Activated T-cell treated with anti-CD3 and anti-CD28 coated beads, Interleukin-2, amount 50 U/mL, for 72 hours (primary cell): ENCODE results near the gene MACROH2A1. TPM values are rescaled to one million over a fixed set of nuclear protein-coding genes. Genes with fewer than 3 reads are reported as not detected.

Source experiments
- ATAC-seq, 2 donors: fragments of 150-1000 bp; cut with Tn5 transposase; replicated peaks in 1 of 2; 2 replicates each; pipeline ENCODE4 v1.10.0; 2021; ENCODE audit warnings: moderate library complexity in 2 of 2, mild to moderate bottlenecking in 1 of 2
- DNase-seq, 2 donors: peaks; one replicate each; pipeline ENCODE4 v3.0.0; 2021 to 2022; ENCODE audit warnings: mixed read lengths in 1 of 2
- H3K27ac Mint-ChIP-seq: one replicate; pipeline ENCODE4 v1.8.0; 2022; ENCODE audit warnings: mild to moderate bottlenecking, moderate library complexity, mixed read lengths
- H3K27me3 Mint-ChIP-seq: one replicate; pipeline ENCODE4 v1.8.0; 2022; ENCODE audit warnings: low read depth, mixed read lengths
- H3K36me3 Mint-ChIP-seq, 2 donors: one replicate each; pipeline ENCODE4 v1.8.0; 2022; ENCODE audit warnings: mixed read lengths in 2 of 2, mild to moderate bottlenecking in 1 of 2; ENCODE audit not compliant: insufficient read depth in 2 of 2
- H3K4me1 Mint-ChIP-seq: one replicate; pipeline ENCODE4 v1.8.0; 2022; ENCODE audit warnings: low read depth, mixed read lengths
- H3K4me3 Mint-ChIP-seq, 2 donors: one replicate each; pipeline ENCODE4 v1.8.0; 2022; ENCODE audit warnings: mild to moderate bottlenecking in 2 of 2, mixed read lengths in 2 of 2, moderate library complexity in 2 of 2
- H3K9me3 Mint-ChIP-seq, 2 donors: one replicate each; pipeline ENCODE4 v1.8.0; 2022; ENCODE audit warnings: mixed read lengths in 2 of 2
- total RNA-seq, 2 donors: library from RNA; stranded (reverse); gene quantifications; one replicate each; pipeline ENCODE4 v1.2.3, GENCODE V29; 2022

Gene MACROH2A1
- total RNA-seq, 2 donors from 2014 or later: 136 to 140 TPM

DNA sequence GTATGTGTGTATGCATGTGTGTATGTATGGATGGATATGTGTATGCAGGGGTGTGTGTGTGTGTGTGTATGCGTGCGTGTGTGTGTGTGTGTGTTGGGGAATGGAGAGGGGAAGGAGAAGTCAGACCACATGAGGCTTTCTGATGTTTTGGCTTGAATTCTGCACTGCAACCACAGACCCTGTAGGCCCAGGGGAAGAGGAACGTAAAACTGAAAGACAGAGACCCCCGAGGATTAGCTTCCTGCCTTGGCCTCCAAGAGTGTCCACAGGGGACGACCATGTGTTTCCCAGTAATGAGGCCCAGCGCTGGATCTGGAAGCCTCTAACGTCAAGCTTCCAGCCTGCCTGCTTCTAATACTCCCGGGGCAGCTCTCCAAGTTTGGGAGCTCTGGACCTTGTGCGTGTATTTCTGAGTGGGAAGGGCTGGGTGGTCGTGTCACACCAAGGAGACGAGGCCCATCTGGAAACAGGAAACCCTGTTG, 42.4 kb upstream of the MACROH2A1 start:
- DNase-seq (no peak), ATAC-seq (no peak)
- Mint-ChIP-seq H3K4me1 (no peaks in the 10 kb centered on the region), H3K4me3 (no peak overlapping the region), H3K36me3 (no peaks in the 10 kb centered on the region), H3K27ac (no peak overlapping the region), H3K27me3 (peaks cover 9% of the 10 kb centered on the region), H3K9me3 (no peaks in the 10 kb centered on the region)

DNA sequence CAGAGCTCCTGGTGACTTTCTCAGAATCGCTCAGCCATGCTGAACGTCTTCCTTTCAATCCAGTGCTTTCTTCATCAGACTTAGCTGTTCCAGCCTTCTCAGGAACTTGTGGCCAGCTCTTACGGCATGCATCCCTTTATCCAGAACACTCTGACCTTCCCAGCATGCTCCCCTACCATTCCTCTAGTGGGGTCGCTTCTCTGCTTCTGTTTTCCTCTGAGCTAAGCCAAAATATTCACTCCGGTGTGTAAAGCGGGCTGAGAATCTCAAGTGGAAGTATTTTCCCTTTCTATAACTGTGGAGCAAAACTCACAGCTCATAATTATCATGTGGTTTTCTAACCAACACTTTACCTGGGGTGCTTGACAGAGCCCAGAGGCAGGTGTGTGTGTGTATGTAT, 41.9 kb upstream of the MACROH2A1 start:
- ATAC-seq: no peak
- no peaks in the 10 kb centered on the region for H3K4me1 Mint-ChIP-seq
- peaks cover 13% of the 10 kb centered on the region for H3K27me3 Mint-ChIP-seq
- H3K9me3 Mint-ChIP-seq: no peaks in the 10 kb centered on the region
- no peak overlapping the region for H3K4me3 Mint-ChIP-seq
- no peak overlapping the region for H3K27ac Mint-ChIP-seq
- no peaks in the 10 kb centered on the region for H3K36me3 Mint-ChIP-seq
- no peak for DNase-seq

DNA sequence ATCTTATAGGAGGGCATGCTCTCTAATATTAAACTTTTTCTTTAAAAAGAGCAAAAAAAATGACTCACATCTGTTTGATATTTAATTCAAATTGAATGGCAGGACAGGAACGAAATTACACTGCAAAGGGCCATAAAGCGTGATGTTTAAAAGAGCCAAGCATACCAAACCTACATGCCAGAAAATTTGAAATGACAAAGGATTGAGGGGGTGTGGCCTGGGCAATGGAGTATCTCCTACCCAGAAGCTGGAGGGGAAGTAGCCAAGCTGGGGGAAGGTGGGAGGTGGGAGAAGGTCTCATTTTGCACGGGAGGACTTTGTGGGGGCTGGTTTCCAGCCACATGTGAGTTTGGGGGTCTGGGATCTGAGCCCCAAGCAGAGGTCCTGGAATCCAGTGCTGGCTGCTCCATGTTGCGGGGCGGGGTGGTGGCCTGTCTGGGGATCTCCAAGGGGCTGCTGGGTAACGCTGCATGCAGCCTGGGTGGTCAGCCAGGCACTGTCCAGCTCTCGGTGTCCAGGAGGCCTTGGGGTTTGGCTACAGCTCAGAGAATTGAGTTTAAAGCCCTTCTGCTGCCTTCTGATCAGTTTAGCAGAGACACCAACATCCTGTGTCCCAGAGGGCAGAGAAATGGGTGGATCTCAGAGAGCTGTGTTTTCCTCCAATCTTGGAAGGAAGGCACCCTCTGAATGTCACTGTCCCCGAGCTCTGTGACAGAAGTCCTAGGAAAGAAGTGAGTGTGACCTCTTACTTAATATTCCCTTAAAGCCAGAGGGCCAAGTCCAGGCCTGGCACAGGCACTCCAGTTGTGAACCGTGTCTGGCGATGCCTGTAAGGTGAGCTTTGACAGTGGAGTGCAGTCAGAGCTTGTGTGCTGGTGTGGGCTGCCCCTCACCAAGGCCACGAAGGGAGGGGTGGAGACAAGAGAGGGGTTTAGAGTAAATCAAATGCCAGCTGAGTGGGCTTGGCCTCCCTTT, 40.5 kb upstream of the MACROH2A1 start:
- Mint-ChIP-seq H3K4me3 (no peak overlapping the region), H3K27ac (no peak overlapping the region), H3K4me1 (no peaks in the 10 kb centered on the region), H3K27me3 (peaks cover 13% of the 10 kb centered on the region), H3K9me3 (no peaks in the 10 kb centered on the region), H3K36me3 (no peaks in the 10 kb centered on the region)
- DNase-seq (no peak), ATAC-seq (no peak)

DNA sequence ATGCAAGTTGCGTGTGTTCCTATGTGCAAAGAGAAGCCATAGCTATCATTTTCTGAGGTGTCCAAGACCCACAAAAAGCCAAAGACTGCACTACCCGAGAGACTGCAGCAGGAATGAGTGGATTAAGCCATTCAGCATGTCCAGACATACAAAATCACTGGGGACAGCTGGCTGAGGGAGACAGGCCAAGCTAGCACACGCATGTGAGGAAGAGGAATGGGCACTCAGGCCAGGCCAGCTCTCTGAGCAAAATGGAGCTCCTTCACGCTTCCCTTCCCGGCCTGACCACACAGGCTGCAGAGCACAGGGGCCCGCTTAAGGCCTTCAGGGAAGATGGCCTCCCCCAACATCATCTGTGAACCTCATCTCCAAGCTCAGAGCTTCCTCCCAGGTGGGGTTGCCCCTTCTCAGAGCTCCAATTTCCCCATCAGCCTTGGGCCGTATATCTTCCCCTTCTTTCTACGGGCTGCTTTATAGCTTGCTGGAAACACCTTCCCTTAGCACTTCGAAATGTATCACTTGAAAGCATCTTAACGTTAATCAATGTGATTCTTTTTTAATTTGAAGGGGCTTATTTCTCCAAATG, 39.7 kb upstream of the MACROH2A1 start:
- Mint-ChIP-seq H3K27me3 (peaks cover 13% of the 10 kb centered on the region), H3K4me3 (no peak overlapping the region), H3K27ac (no peak overlapping the region), H3K9me3 (no peaks in the 10 kb centered on the region), H3K36me3 (no peaks in the 10 kb centered on the region), H3K4me1 (no peaks in the 10 kb centered on the region)
- no peak for ATAC-seq
- DNase-seq: no peak

DNA sequence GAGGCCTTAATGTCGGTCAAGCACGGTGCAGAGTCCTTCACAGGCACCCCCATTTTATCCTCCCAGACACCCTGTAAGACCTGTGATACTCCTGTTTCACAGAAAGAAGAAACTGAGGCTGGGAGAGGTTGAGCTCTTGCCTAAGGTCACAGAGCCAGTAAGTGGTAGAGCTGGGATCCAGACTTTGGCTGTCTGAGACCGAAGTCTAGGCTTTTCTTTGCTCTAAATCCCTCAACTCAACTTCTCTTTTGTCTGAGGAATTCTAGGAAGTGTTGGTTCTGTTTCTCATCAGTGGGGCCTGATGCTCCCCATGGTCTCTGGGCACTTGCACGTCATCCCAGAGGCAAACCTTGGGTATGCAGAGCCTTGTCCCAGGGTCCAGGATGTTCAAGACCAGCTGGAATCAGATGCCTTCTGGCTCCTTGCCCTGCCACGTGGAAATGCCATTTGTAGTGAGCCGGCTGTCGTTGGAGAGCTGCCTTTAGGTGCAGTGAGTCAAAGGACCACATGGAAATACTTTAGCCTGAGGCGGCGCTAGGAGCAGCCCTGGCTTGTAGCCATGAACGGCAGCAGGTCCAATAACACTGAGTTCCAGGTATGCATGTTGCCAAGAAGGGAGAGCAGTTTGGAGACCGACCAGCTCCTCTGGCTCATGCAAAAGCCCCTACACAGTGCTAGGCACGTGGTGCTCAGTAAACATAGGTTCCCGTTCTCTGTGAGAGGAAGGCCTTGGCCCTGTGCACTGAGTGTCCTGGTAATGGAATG, 38.9 kb upstream of the MACROH2A1 start:
- Mint-ChIP-seq H3K36me3 (no peaks in the 10 kb centered on the region), H3K27ac (no peak overlapping the region), H3K27me3 (peaks cover 13% of the 10 kb centered on the region), H3K4me1 (no peaks in the 10 kb centered on the region), H3K4me3 (no peak overlapping the region), H3K9me3 (no peaks in the 10 kb centered on the region)
- ATAC-seq (no peak), DNase-seq (no peak)

DNA sequence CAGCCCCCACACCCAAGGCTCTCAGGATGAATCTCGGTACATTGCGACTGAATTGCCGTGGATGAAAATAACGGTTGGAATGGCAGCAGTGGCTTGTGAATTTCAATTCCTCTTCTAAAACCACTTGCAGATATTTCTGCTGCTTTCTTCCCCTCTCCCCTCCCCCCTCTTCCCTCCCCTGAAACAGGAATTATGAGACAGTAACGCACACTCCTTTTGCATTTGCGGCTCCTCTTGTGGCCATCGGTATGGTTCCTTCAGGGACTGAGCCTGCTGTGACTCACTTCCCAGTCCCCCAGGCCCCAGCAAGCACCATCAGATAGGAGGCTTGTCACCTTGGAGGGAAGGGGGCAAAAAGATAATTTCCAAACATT, 38.4 kb upstream of the MACROH2A1 start:
- ATAC-seq: no peak
- no peak overlapping the region for H3K4me3 Mint-ChIP-seq
- no peaks in the 10 kb centered on the region for H3K9me3 Mint-ChIP-seq
- peaks cover 13% of the 10 kb centered on the region for H3K27me3 Mint-ChIP-seq
- no peak for DNase-seq
- H3K36me3 Mint-ChIP-seq: no peaks in the 10 kb centered on the region
- no peaks in the 10 kb centered on the region for H3K4me1 Mint-ChIP-seq
- no peak overlapping the region for H3K27ac Mint-ChIP-seq

DNA sequence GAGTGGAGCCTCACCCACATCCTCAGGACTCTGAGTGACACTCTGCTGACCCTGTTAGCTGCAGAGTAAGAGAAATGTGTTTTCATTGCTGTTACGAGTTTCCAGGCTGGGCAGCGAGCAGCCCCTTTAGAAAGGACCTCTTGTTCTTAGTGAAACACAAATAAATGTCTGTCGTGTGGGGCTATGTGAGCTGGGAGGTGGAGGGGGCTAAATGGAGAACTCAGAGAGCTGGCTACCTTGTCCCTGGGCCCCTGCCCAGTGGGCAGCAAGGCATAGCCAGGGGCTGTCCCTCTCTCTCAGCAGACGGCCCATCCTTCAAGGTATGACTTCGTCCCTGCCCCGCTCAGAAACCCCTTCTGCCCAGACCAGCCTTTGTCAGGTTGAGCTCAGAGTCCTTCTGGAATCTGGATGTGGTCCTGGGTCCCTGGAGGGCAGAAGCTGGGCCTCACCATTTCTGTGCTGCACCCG, 38.0 kb upstream of the MACROH2A1 start:
- Mint-ChIP-seq H3K9me3 (no peaks in the 10 kb centered on the region), H3K36me3 (no peaks in the 10 kb centered on the region), H3K27ac (no peak overlapping the region), H3K27me3 (peaks cover 13% of the 10 kb centered on the region), H3K4me3 (no peak overlapping the region), H3K4me1 (no peaks in the 10 kb centered on the region)
- no peak for ATAC-seq
- DNase-seq: no peak

DNA sequence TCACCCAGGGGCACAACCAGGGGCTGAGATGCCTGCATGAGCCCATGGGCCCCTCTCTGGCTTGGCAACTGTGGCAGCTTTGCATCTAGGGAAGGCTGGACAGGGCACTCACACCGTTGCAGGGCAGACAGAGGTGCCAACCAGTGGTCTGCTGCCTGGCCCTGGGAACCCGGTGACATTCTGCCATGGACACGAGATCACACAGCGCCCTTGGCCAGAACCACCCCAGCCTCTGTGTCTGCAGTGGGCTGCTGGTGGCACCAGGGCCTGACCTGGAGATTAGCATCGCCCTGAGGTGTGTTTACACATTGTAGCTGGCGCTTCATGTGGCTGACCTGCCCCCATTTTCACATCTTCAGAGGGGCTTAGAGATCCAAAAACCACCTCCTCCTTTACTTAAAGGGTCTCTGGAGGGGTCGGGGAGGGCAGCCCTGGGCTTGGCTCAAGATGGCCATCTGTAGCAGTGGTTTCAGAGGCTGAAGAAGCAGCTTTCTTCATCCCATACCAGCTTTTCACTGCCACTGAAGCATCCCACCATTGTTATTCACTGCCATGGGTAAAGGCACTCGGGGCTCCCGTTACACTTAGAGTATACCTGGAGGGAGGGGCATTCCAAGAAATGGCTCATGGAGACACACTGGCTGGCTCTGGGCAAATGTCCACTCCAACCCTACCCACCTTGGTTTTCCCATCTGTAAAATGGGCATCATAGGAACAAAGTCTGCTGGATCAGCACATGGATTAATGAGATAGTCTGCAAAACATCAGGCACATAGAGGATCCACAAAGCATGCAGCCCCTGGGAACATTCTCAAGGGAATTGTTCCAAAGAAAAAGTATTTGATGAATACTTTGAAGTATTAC, 36.7 kb upstream of the MACROH2A1 start:
- Mint-ChIP-seq H3K9me3 (no peaks in the 10 kb centered on the region), H3K4me1 (no peaks in the 10 kb centered on the region), H3K27ac (no peak overlapping the region), H3K4me3 (no peak overlapping the region), H3K36me3 (no peaks in the 10 kb centered on the region), H3K27me3 (peaks cover 7% of the 10 kb centered on the region)
- ATAC-seq (no peak), DNase-seq (no peak)

DNA sequence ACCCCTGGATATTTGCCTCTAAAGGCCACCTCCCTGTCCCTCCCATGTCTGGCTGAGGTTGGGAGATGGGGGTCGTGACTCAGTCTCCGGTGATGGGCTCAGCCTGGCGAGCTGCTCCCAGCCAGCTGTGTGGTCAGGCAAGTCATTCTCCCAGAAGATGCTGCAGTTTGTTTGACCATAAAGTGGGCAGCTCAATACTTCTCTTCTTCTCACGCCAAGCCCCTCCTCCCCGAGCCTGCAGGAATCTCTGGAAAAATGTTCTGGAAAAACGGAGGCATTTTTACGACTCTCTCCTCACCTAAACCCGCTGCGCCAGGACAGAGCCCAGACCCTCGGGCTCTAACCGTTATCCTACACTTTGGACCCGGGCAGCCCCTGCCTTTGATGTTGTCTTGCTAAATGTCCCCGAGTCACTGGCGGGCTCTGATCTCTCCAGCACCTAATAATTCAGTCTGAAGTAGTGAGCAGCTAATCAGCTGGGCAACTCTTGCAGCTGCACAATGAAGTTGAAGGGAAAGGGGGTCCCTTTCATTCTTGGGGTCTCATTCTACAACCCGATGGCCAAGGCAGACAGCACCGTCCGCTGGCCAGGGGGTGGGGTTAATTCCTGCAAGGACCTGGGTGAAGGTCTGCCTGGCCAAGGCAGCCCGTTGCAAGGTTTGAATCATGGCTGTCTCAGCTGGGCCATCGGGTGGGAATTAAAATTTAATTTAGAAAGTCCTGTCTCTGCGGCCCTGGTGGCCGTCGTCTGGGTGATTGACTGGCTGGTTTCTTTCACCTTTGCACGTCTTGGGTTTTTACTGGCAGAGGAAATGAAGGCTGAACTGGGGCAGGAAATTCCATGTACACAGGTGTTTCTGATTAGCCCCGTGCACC, 35.8 kb upstream of the MACROH2A1 start:
- no peaks in the 10 kb centered on the region for H3K9me3 Mint-ChIP-seq
- H3K4me3 Mint-ChIP-seq: no peak overlapping the region
- DNase-seq (no peak), ATAC-seq (no peak)
- no peak overlapping the region for H3K27ac Mint-ChIP-seq
- no peaks in the 10 kb centered on the region for H3K4me1 Mint-ChIP-seq
- H3K27me3 Mint-ChIP-seq: peaks cover 7% of the 10 kb centered on the region
- no peaks in the 10 kb centered on the region for H3K36me3 Mint-ChIP-seq

DNA sequence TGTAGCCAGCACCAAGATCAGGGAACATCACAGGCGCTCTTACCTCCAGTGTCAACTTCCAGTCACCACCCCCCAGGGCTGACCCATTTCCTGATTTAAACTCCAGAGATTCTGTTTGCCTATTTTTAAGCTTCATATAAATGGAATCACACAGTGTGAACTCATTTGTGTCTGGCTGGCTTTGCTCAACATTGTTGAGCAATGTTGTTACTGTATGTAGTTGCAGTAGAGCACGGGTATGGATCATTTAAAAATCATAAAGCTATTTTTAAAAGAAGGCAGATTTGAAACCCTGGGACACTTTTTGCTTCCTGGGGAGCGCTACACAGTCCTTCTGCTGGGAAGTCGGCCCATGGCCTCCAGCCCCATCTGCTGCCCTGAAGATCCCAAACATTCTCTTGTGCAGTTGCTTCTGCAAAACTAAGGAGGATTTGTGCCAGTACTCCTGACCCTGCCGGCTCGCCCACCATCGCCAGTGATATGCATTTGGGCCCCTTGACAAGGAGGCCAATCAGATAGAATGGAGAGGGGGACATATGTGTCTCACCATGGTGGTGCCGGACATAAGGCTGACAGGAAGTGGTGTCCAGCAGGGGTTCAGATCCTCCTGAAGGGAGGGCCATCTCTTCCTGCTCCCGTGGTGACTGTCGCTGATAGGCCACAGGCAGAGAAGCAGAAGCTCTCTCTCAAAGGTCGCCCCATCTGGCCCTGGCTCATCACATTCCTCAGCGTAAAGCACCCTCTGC, 34.8 kb upstream of the MACROH2A1 start:
- ATAC-seq: no peak
- no peak for DNase-seq
- no peak overlapping the region for H3K27ac Mint-ChIP-seq
- no peaks in the 10 kb centered on the region for H3K4me1 Mint-ChIP-seq
- no peak overlapping the region for H3K4me3 Mint-ChIP-seq
- H3K9me3 Mint-ChIP-seq: no peaks in the 10 kb centered on the region
- H3K36me3 Mint-ChIP-seq: no peaks in the 10 kb centered on the region
- peaks cover 7% of the 10 kb centered on the region for H3K27me3 Mint-ChIP-seq

DNA sequence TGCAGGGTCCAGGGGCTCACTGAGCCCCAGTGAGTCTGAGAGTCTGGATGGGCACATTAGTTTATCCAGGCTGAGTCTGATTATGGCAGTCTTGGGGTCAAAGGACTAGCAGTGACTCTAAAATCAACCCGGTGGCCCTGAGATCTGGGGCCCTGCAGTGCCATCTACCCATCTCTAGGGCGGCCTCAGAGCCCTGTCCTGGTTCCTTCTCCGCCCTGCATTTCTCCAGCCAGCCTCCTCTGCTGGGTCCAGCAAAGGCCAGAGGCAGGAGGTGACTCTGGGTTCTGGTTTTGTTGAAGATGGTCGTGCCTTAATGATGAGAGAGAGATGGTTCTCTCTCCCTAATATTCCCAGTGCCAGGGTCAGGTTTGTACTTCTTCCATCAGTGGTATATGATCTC, 33.1 kb upstream of the MACROH2A1 start:
- H3K27me3 Mint-ChIP-seq: peaks cover 7% of the 10 kb centered on the region
- H3K27ac Mint-ChIP-seq: no peak overlapping the region
- no peak for DNase-seq
- ATAC-seq: no peak
- no peak overlapping the region for H3K4me3 Mint-ChIP-seq
- no peaks in the 10 kb centered on the region for H3K36me3 Mint-ChIP-seq
- no peaks in the 10 kb centered on the region for H3K4me1 Mint-ChIP-seq
- no peaks in the 10 kb centered on the region for H3K9me3 Mint-ChIP-seq
